Left renal cortex interstitium (tissue), 4 donors: Measurements from ENCODE around the gene RHOXF2. TPM values are rescaled to one million over a fixed set of nuclear protein-coding genes. Genes with fewer than 3 reads are reported as not detected.
"Not testable (repeated sequence)": the region's sequence is repeated elsewhere in the genome, so short reads cannot be mapped to it uniquely, and the experiment has no call there.

Experiments used
- DNase-seq, 4 donors: peaks; one replicate each; pipeline ENCODE4 v3.0.0-alpha.2; 2013; ENCODE audit warnings: low read depth in 4 of 4, low spot score in 2 of 4, missing footprints in 1 of 4
- polyA plus RNA-seq, 4 donors: library from polyadenylated mRNA; unstranded; fragments of 120-200 nt; gene quantifications; one replicate each; pipeline ENCODE4 v1.2.1, GENCODE V29; 2013; ENCODE audit not compliant: insufficient read length in 4 of 4

Gene RHOXF2
- polyA plus RNA-seq, 4 donors: 0.25 TPM; not detected in 3

GRCh38 chrX:120196626-120197283, 38.3 kb downstream of the RHOXF2 start:
- not testable (repeated sequence) for DNase-seq

GRCh38 chrX:120200851-120201250, 42.4 kb downstream of the RHOXF2 start:
- DNase-seq: no peak

- DNase-seq: no peak
Measured at GRCh38 chrX:120205816-120206753, 47.7 kb downstream of the RHOXF2 start.

GRCh38 chrX:120207009-120207605, 48.7 kb downstream of the RHOXF2 start:
- peak in 1 of 4 donors; percentile 5 for DNase-seq

GRCh38 chrX:120213438-120214265, 55.2 kb downstream of the RHOXF2 start:
- DNase-seq: peak in 3 of 4 donors; percentile 10 to 38 (median 36)

Other genes starting within 250 kb of the RHOXF2 start
- gene NKAP, start 214.9 kb upstream of the RHOXF2 start, polyA plus RNA-seq: 10 to 100 TPM; 12.3 to 18.2 (median 15.9) TPM
- gene RHOXF2B, start 80.9 kb upstream of the RHOXF2 start, polyA plus RNA-seq: under 1 TPM in 2 of 4 donors, not detected in 2; 0.14 to 0.94 TPM
- 1 to 10 TPM in 2 of 4 donors, under 1 TPM in 2; 0.17 to 3.9 (median 1.6) TPM for gene RHOXF1, start 42.7 kb upstream of the RHOXF2 start, polyA plus RNA-seq
- gene ZBTB33, start 92.2 kb downstream of the RHOXF2 start, polyA plus RNA-seq: 10 to 100 TPM; 22.4 to 27.5 (median 25.5) TPM
- gene TMEM255A, start 152.8 kb downstream of the RHOXF2 start, polyA plus RNA-seq: under 1 TPM; 0.25 to 0.95 (median 0.52) TPM
- under 1 TPM in 3 of 4 donors, not detected in 1; 0.04 to 0.06 (median 0.04) TPM for gene ATP1B4, start 203.5 kb downstream of the RHOXF2 start, polyA plus RNA-seq